Measurements from ENCODE around the gene CPSF4L. TPM values are rescaled to one million over a fixed set of nuclear protein-coding genes. Genes with fewer than 3 reads are reported as not detected.

Gene CPSF4L
- total RNA-seq, 1 donor from 2014 or later: not detected

DNA sequence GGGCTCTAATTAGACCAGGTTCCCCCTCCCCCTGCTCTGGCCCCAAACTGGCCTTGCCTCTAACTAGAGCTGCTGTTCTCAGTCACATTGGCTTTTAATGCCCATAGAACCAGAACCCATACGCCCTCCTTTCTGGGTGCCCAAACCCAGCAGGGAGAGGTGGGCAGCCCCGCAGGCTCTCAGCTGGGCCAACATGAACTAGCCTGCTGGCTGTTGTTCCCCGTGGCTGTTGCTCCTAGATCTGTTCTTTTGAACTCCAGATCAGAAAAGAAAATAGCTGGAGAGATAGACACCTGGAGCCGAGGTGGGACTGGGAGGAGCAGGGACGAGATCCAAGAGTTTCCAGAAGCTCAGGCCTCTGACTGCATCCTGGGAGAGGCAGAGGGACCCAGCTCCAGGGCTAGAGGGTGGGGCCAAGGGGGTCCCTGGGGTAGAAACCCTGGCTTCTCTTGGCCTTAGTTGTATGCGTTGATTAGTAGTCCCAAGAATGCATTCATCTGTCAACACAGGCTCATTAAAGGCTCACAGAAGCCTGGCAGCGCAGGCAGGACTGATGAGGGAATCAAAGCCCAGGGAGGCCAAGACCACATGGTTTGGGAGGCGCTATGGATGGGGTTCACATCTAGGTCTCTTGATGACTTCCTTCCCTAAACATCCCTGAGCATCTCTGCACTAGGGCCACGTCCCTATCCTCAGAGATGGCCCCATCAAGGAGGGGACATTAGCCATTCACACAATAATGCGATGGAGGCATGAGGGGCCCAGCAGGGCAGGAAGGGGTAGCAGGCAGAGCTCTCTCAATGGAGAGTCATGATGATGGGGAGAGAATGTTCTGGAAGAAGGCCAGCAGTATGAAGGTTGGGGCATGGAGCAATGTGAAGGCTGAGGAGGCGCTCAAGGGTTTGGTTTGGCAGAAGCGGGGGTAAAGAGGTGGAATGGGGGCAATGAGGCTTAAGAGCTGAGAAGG lies 1.3 kb upstream of the CPSF4L start:
- no peaks in the 10 kb centered on the region for H3K27me3 ChIP-seq (ENCODE audit: insufficient read depth, low read length)
- no peaks in the 10 kb centered on the region for H3K9me3 ChIP-seq (ENCODE audit: insufficient read depth, low read depth, low read length)
- no peak overlapping the region for H3K4me3 Mint-ChIP-seq (ENCODE audit: unreplicated experiment)
- H3K27ac Mint-ChIP-seq (ENCODE audit: unreplicated experiment): no peak overlapping the region
- no peak overlapping the region for H3K9ac ChIP-seq (ENCODE audit: low read length)
- peak overlapping the region; percentile 26 for H2AFZ ChIP-seq (ENCODE audit: low read depth, low read length)
- H3K36me3 Mint-ChIP-seq (ENCODE audit: low read depth, unreplicated experiment): no peaks in the 10 kb centered on the region
- no peaks in the 10 kb centered on the region for H3K9me3 Mint-ChIP-seq (ENCODE audit: unreplicated experiment)
- FAIRE-seq: no peak
- peak overlapping the region; percentile 67 for H3K4me2 ChIP-seq (ENCODE audit: low read length)
- no peaks in the 10 kb centered on the region for H3K36me3 ChIP-seq (ENCODE audit: insufficient read depth, low read length)
- H4K20me1 ChIP-seq (ENCODE audit: insufficient read depth, low read length): no peaks in the 10 kb centered on the region
- H3K27ac ChIP-seq (ENCODE audit: low read depth, low read length): no peak overlapping the region
- no peak overlapping the region for H3K4me3 ChIP-seq (ENCODE audit: insufficient read depth, low read depth, low read length)
- peaks cover 18% of the 10 kb centered on the region for H3K27me3 Mint-ChIP-seq (ENCODE audit: low read depth, unreplicated experiment)
- TF ChIP-seq, protein P1, sequence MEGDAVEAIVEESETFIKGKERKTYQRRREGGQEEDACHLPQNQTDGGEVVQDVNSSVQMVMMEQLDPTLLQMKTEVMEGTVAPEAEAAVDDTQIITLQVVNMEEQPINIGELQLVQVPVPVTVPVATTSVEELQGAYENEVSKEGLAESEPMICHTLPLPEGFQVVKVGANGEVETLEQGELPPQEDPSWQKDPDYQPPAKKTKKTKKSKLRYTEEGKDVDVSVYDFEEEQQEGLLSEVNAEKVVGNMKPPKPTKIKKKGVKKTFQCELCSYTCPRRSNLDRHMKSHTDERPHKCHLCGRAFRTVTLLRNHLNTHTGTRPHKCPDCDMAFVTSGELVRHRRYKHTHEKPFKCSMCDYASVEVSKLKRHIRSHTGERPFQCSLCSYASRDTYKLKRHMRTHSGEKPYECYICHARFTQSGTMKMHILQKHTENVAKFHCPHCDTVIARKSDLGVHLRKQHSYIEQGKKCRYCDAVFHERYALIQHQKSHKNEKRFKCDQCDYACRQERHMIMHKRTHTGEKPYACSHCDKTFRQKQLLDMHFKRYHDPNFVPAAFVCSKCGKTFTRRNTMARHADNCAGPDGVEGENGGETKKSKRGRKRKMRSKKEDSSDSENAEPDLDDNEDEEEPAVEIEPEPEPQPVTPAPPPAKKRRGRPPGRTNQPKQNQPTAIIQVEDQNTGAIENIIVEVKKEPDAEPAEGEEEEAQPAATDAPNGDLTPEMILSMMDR (IDR thresholded peaks at IDR 0.05; ENCODE audit: insufficient read depth, low read depth, low read length): no peak
- no peak for TF ChIP-seq EZH2 (IDR thresholded peaks at IDR 0.05; ENCODE audit: insufficient read depth, low read length)
- no peak for DNase-seq (ENCODE audit: low read depth)
- no peaks in the 10 kb centered on the region for H3K79me2 ChIP-seq (ENCODE audit: insufficient read depth, low read length)
- H3K4me1 ChIP-seq (ENCODE audit: insufficient read depth, low read length): peaks cover 16% of the 10 kb centered on the region
- peaks cover 8% of the 10 kb centered on the region for H3K4me1 Mint-ChIP-seq (ENCODE audit: low read depth, unreplicated experiment)

DNA sequence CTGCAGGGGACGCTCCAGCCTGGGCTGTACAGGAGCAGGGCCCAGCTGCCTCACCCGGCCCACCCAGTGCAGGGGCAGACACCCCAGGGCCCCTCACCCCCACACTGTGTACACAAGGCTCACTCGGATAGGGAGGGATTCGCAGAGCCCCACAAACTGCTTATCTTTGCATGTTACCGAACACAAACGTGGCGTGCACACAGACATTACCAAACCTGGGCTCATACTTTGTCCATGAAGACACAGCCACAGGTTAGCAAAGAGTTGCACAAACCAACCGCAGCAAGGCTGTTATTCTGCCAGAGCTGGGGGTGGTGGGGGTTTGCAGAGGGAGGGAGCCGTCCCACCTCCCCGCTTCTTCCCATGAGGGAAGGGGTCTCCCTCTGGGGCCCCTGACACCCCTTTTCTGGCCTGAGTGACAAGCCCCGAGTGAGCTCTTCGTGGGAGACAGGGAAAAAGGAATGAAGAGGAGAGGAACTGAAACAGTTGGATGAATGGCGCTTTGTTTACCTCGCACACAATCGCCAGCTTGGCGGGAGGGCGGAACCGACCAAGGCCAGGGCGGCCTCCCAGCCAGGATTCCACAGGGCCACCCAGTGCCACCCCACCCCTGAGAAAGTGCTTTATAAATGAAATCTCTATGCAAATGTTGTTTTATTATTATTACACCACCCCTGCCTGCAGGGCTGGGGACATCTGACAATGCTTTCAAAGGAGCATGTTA lies 434 bp upstream of the CPSF4L start:
- Histone ChIP-seq H3K9me3 (ENCODE audit: insufficient read depth, low read depth, low read length) (no peaks in the 10 kb centered on the region), H3K79me2 (ENCODE audit: insufficient read depth, low read length) (no peaks in the 10 kb centered on the region), H3K4me1 (ENCODE audit: insufficient read depth, low read length) (peaks cover 16% of the 10 kb centered on the region), H3K9ac (ENCODE audit: low read length) (peak overlapping the region; percentile 59), H4K20me1 (ENCODE audit: insufficient read depth, low read length) (no peaks in the 10 kb centered on the region), H3K4me2 (ENCODE audit: low read length) (peak overlapping the region; percentile 67), H3K4me3 (ENCODE audit: insufficient read depth, low read depth, low read length) (peak overlapping the region; percentile 28), H2AFZ (ENCODE audit: low read depth, low read length) (peak overlapping the region; percentile 73), H3K27me3 (ENCODE audit: insufficient read depth, low read length) (no peaks in the 10 kb centered on the region), H3K36me3 (ENCODE audit: insufficient read depth, low read length) (no peaks in the 10 kb centered on the region), H3K27ac (ENCODE audit: low read depth, low read length) (no peak overlapping the region)
- H3K9me3 Mint-ChIP-seq (ENCODE audit: unreplicated experiment): no peaks in the 10 kb centered on the region
- no peaks in the 10 kb centered on the region for H3K36me3 Mint-ChIP-seq (ENCODE audit: low read depth, unreplicated experiment)
- FAIRE-seq (no peak), DNase-seq (ENCODE audit: low read depth) (peak; percentile 53)
- no peak overlapping the region for H3K4me3 Mint-ChIP-seq (ENCODE audit: unreplicated experiment)
- H3K27ac Mint-ChIP-seq (ENCODE audit: unreplicated experiment): no peak overlapping the region
- peaks cover 8% of the 10 kb centered on the region for H3K4me1 Mint-ChIP-seq (ENCODE audit: low read depth, unreplicated experiment)
- peaks cover 18% of the 10 kb centered on the region for H3K27me3 Mint-ChIP-seq (ENCODE audit: low read depth, unreplicated experiment)
- TF ChIP-seq, protein P1 (IDR thresholded peaks at IDR 0.05; ENCODE audit: insufficient read depth, low read depth, low read length): no peak
- TF ChIP-seq EZH2 (IDR thresholded peaks at IDR 0.05; ENCODE audit: insufficient read depth, low read length): no peak

Data from astrocyte (in vitro differentiated cells and primary cell).